GM18511 (cell line): ENCODE measurements around the gene METTL18.

Source experiments
- ATAC-seq: cut with Tn5 transposase; IDR thresholded peaks from one replicate; pipeline ENCODE4 v1.9.1; 2021; ENCODE audit warnings: mild to moderate bottlenecking, moderate library complexity; ENCODE audit not compliant: unreplicated experiment

METTL18 gene

DNA sequence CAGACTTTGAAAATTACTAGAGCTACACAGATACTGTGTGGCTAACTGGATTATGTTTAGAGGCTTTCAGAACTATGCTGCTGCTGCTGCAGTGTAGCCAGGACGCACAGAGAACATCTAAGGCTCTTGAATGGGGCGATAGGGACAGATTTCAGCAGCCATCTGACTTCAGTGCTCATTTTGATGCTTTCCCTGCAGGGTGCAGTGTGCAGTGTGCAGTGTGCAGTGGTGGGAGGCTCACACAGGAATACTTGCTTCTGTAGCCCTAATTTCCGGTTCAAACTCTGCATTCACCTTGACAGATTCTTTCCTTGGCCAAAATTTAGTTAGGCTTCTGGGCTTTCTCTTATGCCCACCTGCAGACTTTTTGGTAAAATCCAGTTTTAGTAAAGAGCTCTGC is 7.7 kb downstream of the METTL18 start:
- no peak for ATAC-seq

DNA sequence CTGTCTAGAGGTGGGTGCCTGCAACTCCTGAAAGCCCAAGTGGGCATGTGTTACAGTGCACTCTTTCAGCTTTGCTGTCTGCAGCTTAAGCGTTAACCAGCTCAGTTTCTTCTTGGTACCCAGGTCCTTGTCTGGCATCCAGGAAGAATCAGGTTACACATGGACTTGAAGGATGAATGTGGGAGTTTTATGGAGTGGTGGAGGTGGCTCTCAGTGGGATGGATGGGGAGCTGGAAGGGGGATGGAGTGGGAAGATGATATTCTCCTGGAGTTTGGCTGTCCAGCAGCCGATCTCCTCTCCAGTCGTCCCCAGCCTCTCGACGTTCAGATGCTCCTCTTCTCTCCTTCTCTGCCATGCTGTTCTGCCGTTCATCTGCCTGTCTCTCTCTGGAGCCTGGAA is 9.4 kb downstream of the METTL18 start:
- no peak for ATAC-seq

DNA sequence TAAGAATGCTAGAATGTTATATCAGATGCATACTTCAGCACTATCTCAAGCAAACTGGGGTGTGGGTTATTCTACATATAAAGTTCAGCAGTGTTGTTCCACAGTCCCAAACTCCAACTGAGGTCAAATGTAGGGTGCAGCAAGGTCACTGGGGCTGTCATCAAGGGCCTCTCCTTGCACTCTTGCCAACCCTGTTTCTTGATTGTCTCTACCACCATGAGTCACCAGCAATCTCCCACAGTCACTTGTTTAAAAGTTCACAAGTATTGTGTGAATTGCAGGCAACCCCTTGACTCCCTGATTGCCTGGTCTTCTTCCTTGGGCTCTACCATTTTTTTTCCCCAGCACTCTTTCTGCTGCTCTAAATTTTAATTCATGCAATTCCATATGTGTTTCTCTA is 10.6 kb downstream of the METTL18 start:
- ATAC-seq, result no peak

DNA sequence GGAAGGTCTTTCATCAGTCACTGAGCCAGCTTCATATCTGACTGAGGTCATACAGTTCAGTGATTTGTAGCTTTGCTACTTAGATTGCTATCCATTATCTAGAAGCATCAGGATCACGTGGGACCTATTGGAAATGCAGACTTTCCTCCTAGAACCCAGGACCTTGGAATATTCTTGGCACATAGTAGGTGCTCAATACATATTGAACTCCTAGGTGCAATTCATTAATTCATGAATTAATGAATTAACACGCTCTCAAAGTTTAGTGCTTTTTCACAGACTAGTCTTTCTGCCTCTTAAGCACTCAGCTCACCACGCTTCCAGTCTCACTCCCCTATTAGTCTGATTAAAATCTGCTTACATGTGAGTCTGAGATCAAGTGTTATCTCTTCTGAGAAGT is 12.1 kb downstream of the METTL18 start:
- ATAC-seq, result no peak

DNA sequence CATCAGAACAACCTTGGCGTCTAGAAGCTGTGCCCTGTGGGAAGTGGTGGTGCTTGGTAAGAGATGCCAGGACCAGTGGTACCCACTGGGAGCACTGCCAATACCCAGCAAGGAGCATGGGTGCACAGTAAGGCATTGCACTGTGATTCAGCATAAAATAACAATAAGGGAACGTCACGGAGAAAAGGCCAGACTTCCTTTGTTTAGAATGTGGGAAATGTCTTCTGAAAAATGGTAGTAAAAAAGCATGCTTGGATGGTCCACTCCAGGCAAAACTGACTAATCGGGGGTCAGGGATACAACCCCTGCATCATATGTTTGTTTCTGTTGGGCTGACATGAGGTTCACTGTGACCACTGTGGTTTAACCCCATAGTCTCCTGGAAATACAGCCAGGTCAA is 14.7 kb downstream of the METTL18 start:
- ATAC-seq, result no peak

DNA sequence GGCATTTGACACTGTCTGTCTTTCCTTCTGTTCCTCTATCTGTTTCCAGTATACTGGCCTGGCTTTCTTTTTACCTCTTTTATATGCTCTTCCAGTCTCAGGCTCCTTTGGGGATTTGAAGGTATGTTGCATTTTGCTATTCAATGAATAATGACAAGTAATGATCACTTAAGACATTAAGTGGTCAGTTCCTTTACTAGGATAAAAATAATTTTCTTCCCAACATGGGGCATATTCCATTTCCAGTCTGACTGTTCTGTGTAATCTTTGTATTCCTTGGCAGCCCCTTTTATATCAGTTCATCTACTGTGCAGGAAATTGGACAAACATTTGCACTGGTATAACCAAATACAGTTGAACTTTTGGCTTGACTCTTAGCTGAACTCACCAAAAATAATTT is 15.6 kb downstream of the METTL18 start:
- no peak for ATAC-seq

DNA sequence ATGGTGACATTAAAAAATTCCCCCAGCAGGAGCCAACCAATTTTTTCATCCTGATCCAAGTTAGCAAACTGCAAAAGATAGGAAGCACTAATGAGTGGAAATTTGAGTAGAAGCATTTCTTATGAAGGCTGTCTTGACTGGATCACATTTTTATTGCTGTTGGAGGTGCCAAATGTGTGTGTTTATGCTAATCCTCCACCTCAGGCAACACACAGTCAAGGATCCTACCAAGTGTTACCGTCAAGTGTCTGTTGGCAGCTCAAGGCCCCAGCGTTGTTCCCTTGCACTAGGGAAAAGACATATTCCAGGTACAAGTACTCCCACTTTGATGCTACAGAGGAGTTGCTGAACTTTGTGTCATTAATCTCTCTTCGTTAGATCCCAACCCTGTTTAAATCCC is 18.3 kb downstream of the METTL18 start:
- no peak for ATAC-seq

DNA sequence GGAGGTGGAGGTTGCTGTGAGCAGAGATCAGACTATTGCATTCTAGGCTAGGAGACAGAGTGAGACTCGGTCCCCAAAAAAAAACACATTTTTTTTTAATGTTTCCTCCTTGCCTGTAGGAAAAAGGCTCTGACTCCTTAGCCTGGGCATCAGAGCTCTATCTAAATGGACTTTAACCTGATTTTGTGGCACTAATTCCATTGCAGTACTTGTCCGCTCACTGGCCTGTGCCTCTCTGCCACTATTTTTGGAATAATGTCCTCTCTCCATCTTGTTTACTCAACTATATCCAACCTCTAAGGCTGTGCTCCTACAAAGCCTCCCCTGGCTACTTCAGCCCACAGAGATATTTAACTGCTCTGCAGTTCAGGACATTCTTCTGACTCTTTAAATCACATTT is 26.5 kb downstream of the METTL18 start:
- ATAC-seq, result no peak

DNA sequence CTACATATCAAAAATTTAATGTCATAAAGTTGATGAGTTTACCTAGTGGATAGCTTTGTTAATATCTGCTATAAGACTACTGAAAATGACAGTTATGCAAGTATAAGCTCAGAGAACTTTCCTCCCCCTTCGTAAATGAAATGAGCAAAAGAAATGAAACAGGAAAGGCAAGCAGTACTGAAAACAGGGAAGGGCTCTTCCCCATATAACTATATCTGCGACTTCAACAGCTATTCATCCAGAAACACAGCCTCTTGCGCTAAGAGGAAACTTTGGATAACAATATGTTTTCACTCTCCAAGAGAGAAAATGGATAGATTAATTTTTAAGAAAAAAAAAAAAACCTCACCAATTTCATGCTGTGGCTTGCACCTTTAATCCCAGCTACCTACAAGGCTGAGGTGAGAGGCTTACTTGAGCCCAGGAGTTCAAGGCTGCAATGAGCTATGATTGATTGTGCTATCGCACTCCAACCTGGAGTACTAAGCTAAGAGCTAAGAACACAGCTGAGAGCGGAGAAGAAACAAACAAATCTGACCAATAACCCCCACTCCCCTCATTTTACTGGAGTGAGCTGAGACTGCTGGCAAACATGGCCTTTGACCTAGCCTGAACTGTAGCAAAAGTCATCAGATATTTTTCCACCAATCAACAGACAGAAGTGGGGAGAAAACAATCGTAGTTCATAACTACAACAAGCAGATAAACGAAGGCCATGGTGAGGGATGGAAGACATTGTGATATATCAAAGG is 29.0 kb downstream of the METTL18 start:
- no peak for ATAC-seq

DNA sequence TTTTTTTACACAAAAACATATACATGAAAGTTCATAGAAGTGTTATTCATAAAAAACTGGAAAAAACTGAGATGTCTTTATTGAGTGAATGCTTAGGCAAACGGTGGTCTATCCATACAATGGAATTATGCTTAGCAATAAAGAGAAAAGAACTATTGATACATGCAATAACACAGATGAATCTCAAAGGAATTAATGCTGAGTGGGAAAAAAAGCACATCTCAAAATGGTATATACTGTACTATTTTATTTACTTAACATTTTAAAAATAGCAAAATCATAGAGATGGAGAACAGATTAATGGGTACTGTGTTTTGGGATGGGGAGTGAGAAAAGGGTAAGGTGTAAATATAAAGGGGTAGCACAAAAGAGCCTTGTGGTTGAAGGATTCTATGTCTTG is 29.8 kb downstream of the METTL18 start:
- ATAC-seq, result no peak

DNA sequence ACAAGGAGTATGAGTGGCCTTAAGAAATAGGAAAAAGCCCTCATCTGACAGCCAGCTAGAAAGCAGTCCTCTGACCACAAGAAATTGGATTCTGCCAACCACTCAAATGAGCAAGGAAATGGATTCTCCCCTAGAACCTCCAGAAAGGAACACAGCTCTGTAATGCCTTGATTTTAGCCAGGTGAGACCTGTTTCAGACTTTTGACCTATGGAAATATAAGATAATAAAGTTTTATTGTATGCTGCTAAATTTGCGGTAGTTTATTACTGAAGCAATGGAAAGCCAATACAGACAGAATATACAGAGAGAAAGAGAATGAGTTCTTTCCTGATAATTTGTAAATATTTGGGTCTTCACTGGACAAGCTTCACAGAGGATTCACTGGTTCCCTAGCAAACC is 32.0 kb downstream of the METTL18 start:
- no peak for ATAC-seq

DNA sequence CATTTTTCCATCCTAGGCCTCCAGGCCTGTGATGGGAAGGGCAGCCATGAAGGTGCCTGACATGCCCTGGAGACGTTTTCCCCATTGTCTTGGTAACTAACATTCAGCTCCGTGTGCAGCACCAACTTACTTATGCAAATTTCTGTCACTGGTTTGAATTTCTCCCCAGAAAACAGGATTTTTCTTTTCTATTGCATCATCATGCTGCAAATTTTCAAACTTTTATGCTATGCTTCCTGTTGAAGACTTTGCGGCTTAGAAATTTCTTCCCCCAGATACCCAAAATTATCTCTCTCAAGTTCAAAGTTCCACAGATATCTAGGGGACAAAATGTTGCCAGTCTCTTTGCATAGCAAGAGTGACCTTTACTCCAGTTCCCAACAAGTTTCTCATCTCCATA is 35.7 kb downstream of the METTL18 start:
- no peak for ATAC-seq

DNA sequence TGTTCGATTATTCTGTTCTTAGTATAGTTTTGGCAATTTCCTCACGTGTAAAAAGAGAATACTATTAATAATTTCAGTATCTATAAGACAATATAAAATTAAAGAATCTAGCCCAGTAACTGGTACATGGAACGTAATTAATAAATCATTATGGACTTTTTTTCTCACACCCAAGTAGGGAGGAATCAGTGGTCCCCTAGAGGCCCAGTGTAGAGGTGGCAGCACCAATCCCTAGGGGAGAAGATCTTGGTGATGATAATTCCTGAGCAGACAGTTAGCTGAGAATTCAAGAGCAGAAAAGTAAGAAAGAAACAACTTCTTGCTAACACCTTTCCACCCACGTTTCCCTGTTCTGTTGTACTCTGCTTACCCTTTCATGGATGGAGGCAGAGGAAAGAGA is 41.2 kb downstream of the METTL18 start:
- ATAC-seq, result no peak

DNA sequence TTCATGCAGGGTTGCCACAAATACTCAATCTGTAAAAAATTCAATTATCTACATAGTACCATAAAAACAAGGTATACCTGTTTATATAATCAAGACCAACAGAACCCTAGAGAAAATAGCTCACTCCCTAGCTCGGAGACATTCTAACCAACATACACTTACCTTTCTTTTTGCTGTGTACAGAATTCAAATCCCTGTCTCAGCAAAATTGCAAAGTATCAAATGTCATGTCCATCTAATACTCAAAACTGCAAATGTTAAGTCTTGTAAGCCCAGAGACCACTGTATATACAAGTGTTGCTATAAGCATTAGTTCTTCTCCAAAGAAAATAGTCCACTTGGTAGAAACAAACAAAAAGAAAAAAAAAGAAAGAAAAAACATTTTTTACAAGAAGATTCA is 44.7 kb downstream of the METTL18 start:
- ATAC-seq, result no peak

DNA sequence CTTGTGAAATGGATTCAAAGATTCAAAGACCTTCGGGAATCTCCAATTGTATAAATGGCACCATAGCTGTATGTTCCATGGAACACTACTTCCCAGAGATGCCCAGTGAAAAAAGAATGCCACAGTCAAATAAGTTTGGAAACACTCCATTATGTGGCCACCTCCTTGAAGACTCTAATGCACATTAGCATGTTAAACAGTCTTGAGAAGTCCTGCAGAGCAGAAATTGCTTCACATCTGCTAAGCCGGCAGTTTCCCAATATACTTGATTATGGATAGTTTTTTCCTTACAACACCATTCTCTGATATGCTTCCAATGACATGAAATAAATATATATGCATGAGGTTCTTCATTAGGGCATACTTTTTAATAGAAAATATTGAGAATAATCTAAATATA is 48.2 kb downstream of the METTL18 start:
- ATAC-seq, result no peak

DNA sequence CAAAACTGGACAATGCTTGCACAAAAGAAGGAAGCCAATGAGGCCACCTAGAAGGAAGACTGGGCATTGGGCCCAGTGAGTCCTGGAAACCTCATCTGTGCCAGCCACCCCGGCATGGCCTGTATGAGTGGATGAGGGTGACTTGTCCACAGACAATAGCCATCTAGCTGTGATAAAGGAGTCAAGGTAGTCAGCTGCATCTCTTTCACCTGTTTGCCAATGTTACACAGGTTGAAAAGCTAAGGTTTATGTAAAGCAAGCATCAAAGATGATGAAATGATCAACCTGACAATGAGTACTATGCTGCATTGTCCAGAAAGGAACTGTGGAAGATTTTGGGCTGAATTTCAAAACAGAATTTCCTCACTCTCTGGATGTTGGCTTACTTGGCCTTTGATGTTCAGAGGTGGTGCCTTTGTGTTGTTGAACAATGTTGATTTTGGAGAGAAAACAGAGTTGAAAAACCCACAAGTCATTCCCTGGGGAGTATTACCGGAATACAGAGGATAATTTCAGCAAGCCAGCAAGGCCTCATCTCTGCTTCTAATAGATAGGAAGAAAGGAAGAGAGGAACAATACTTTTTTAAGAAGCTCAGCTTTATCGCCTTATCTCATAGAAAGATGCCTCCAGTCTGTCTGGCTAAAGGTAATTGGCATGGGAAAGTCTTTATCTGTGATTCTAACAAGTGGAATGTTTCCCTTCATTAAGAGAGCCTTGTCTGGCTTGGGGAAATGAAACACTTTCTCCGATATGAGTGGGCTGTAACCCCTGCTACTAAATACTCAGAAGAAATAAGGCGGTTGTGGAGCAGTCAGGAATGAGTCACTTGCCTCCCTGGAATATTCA is 49.5 kb downstream of the METTL18 start:
- ATAC-seq, result no peak
